Aorta (tissue), 5 donors: Measurements from ENCODE around the gene TIMM8A. TPM values are rescaled to one million over a fixed set of nuclear protein-coding genes. Genes with fewer than 3 reads are reported as not detected.
"Not testable (repeated sequence)": the region's sequence is repeated elsewhere in the genome, so short reads cannot be mapped to it uniquely, and the experiment has no call there.

Experiments used
- ATAC-seq: fragments of 200-7000 bp; cut with Tn5 transposase; one replicate; pipeline ENCODE4 v1.9.1; 2022; ENCODE audit warnings: moderate library complexity; ENCODE audit not compliant: low FRiP score
- DNase-seq, 2 donors: peaks; one replicate each; pipeline ENCODE4 v3.0.0-alpha.2; 2020
- H3K27ac ChIP-seq, 2 donors: one replicate each; pipeline ENCODE4 v1.5.1; 2013; ENCODE audit warnings: low read length in 2 of 2, mild to moderate bottlenecking in 2 of 2, moderate library complexity in 2 of 2, control low read depth in 1 of 2, inconsistent platforms in 1 of 2, low read depth in 1 of 2
- H3K27me3 ChIP-seq, 2 donors: one replicate each; pipeline ENCODE4 v1.6.1; 2013; ENCODE audit warnings: control low read depth in 1 of 2, low read length in 1 of 2, mild to moderate bottlenecking in 1 of 2, moderate library complexity in 1 of 2; ENCODE audit not compliant: insufficient read depth in 2 of 2, control insufficient read depth in 1 of 2
- H3K36me3 ChIP-seq, 2 donors: one replicate each; pipeline ENCODE4 v1.6.1; 2013; ENCODE audit warnings: control low read depth in 1 of 2, low read length in 1 of 2, mild to moderate bottlenecking in 1 of 2; ENCODE audit not compliant: insufficient read depth in 2 of 2, control insufficient read depth in 1 of 2
- H3K4me1 ChIP-seq, 2 donors: one replicate each; pipeline ENCODE4 v1.6.1; 2013; ENCODE audit warnings: low read length in 2 of 2, control low read depth in 1 of 2, mild to moderate bottlenecking in 1 of 2, moderate library complexity in 1 of 2; ENCODE audit not compliant: insufficient read depth in 2 of 2, control insufficient read depth in 1 of 2
- H3K4me3 ChIP-seq, 2 donors: one replicate each; pipeline ENCODE4 v1.5.1; 2013; ENCODE audit warnings: low read length in 2 of 2, control low read depth in 1 of 2, mild to moderate bottlenecking in 1 of 2
- H3K9me3 ChIP-seq: one replicate; pipeline ENCODE4 v1.6.1; 2013; ENCODE audit warnings: mild to moderate bottlenecking, low read length; ENCODE audit not compliant: control insufficient read depth
- WGBS, 2 donors: extraction: QIAGEN DNeasy Blood & Tissue Kit; methylation state at CpG; one replicate each; pipeline ENCODE4 v1.1.7; 2013; 5-methylcytosine and 5-hydroxymethylcytosine counted together
- intact Hi-C, 2 donors: fragments of 100-400 bp; cut with DNase I; formaldehyde crosslinking; loops; one replicate each; pipeline versions ENCODE4 v1.14.2 to v1.15.0; 2022
- polyA plus RNA-seq, 2 donors: library from polyadenylated mRNA; stranded (reverse); fragments of 200-250 nt; gene quantifications; one replicate each; pipeline ENCODE4 v1.2.3, GENCODE V29; 2013
- total RNA-seq, 2 donors: library from RNA; stranded (reverse); fragmentation: NEBNext Ultra II Directional; extraction: Animal tissue kit (Norgen Biotek cat#: 25700); gene quantifications; one replicate each; pipeline ENCODE4 v1.2.1, GENCODE V29; 2021
- donor health status: healthy with polysubstance abuse.
- donor health status: Bipolar disorder and iron deficiency.
- donor health status: DM: no; HTN: no; CAD: no.
- donor health status: DM: no; HTN: no; CAD: no.
- donor health status: DM: yes; HTN: yes; CAD: no.

Gene TIMM8A
- total and polyA plus RNA-seq, 4 donors, result 3.1 to 9.1 (median 7.7) TPM

DNA sequence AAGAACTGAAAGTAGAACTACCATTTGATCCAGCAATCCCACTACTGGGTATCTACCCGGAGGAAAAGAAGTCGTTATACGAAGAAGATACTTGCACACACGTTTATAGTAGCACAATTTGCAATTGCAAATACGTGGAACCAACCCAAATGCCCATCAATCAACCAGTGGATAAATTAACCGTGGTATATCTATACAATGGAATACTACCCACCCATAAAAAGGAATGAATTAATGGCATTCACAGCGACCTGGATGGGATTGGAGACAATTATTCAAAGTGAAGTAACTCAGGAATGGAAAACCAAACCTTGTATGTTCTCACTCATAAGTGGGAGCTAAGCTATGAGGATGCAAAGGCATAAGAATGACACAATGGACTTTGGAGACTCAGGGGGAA, 14.2 kb downstream of the TIMM8A start:
- H3K9me3 ChIP-seq, H3K4me3 ChIP-seq, H3K27me3 ChIP-seq, DNase-seq, ATAC-seq, intact Hi-C loops, H3K4me1 ChIP-seq, H3K36me3 ChIP-seq, H3K27ac ChIP-seq: not testable (repeated sequence)
- 70 to 71% methylated on average over 7 of the region's 7 CpGs for WGBS, 2 donors

DNA sequence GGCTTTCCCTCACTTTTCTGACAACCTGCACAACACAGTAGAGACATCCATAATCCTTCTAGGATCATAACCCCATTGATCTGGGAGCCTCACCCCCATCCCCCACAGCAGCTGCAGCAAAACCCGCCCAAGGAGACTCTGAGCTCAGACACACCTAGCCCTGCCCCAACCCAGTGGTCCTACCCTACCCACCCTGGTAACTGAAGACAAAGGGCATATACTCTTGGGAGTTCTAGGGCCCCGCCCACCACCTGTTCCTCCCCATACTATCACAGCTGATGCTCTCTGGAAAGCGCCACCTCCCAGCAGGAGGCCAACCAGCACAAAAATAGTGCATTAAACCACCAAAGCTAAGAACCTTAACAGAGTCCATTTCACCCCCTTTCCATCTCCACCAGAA, 21.9 kb downstream of the TIMM8A start:
- 51 to 80% methylated on average over 3 of the region's 3 CpGs for WGBS, 2 donors
- ATAC-seq, H3K4me1 ChIP-seq, H3K27ac ChIP-seq, H3K36me3 ChIP-seq, H3K4me3 ChIP-seq, DNase-seq, H3K27me3 ChIP-seq, H3K9me3 ChIP-seq, intact Hi-C loops: not testable (repeated sequence)

GRCh38 chrX:101303790-101304189, 44.8 kb downstream of the TIMM8A start:
- 63 to 94% methylated on average over 1 of the region's 1 CpG for WGBS, 2 donors
- Histone ChIP-seq H3K27ac (no peak overlapping the region), H3K4me3 (no peak overlapping the region), H3K27me3 (no peaks in the 10 kb centered on the region), H3K4me1 (no peaks in the 10 kb centered on the region), H3K36me3 (no peaks in the 10 kb centered on the region), H3K9me3 (no peaks in the 10 kb centered on the region)
- DNase-seq (no peak), ATAC-seq (no peak)
- intact Hi-C loops, result no loop called here

Other genes starting within 250 kb of the TIMM8A start
- gene DRP2, start 129.0 kb downstream of the TIMM8A start, total RNA-seq, result 1 to 10 TPM; 1.5 to 1.9 TPM
- under 1 TPM; 0.18 to 0.25 TPM for gene DRP2, start 129.0 kb downstream of the TIMM8A start, polyA plus RNA-seq
- gene TAF7L, start 57.4 kb downstream of the TIMM8A start, total RNA-seq, result not detected
- gene TAF7L, start 57.4 kb downstream of the TIMM8A start, polyA plus RNA-seq, result under 1 TPM in 1 of 2 donors, not detected in 1; 0.31 TPM
- gene BTK, start 37.4 kb upstream of the TIMM8A start, total RNA-seq, result 10 to 100 TPM in 1 of 2 donors, 1 to 10 TPM in 1; 7.8 to 21.0 TPM
- 1 to 10 TPM; 3.7 to 4.4 TPM for gene BTK, start 37.4 kb upstream of the TIMM8A start, polyA plus RNA-seq
- gene RPL36A, start 42.3 kb upstream of the TIMM8A start, total RNA-seq, result 100 to 1,000 TPM; 124 to 145 TPM
- 1,000 to 10,000 TPM; 1,899 to 2,826 TPM for gene RPL36A, start 42.3 kb upstream of the TIMM8A start, polyA plus RNA-seq
- 10 to 100 TPM; 23.7 to 26.0 TPM for gene GLA, start 59.2 kb upstream of the TIMM8A start, total RNA-seq
- gene GLA, start 59.2 kb upstream of the TIMM8A start, polyA plus RNA-seq, result 10 to 100 TPM; 25.3 to 41.4 TPM
- 10 to 100 TPM; 52.9 to 53.1 TPM for gene HNRNPH2, start 59.5 kb upstream of the TIMM8A start, total RNA-seq
- 10 to 100 TPM; 49.3 to 51.1 TPM for gene HNRNPH2, start 59.5 kb upstream of the TIMM8A start, polyA plus RNA-seq
- 10 to 100 TPM; 18.9 to 28.6 TPM for gene ARMCX4, start 136.7 kb upstream of the TIMM8A start, total RNA-seq
- 10 to 100 TPM in 1 of 2 donors, 1 to 10 TPM in 1; 2.6 to 16.5 TPM for gene ARMCX4, start 136.7 kb upstream of the TIMM8A start, polyA plus RNA-seq
- gene ARMCX1, start 201.8 kb upstream of the TIMM8A start, total RNA-seq, result 10 to 100 TPM; 31.5 to 32.9 TPM
- 10 to 100 TPM; 27.2 to 33.5 TPM for gene ARMCX1, start 201.8 kb upstream of the TIMM8A start, polyA plus RNA-seq